HepG2 (cell line): ENCODE data around the gene RPS6KC1. TPM values are rescaled to one million over a fixed set of nuclear protein-coding genes. Genes with fewer than 3 reads are reported as not detected.

Experiments
- ARNTL ChIP-seq: sonication (generic); formaldehyde crosslinking; IDR thresholded peaks from 2 replicates; pipeline ENCODE4 v1.4.0; 2020; ENCODE audit warnings: mild to moderate bottlenecking, missing genetic modification reagents
- ETV5 ChIP-seq: IDR thresholded peaks from 2 replicates; pipeline ENCODE4 v1.6.1; 2018; ENCODE audit warnings: missing biosample characterization, missing genetic modification reagents, inconsistent platforms, borderline replicate concordance
- GATAD2A ChIP-seq: IDR thresholded peaks from 2 replicates; pipeline ENCODE4 v1.6.1; 2016
- HCFC1 ChIP-seq: fragments of 150-350 bp; IDR thresholded peaks from 2 replicates; pipeline ENCODE4 v1.6.1; 2014; ENCODE audit warnings: low read depth, low read length
- MYPOP ChIP-seq: sonication (generic); formaldehyde crosslinking; IDR thresholded peaks from 2 replicates; pipeline ENCODE4 v1.8.1; 2023; ENCODE audit warnings: mild to moderate bottlenecking, moderate library complexity, missing genetic modification reagents
- NFATC3 ChIP-seq: sonication (generic); formaldehyde crosslinking; IDR thresholded peaks from 2 replicates; pipeline ENCODE4 v1.5.1; 2020; ENCODE audit warnings: mild to moderate bottlenecking, missing genetic modification reagents
- NFYB ChIP-seq: sonication (generic); formaldehyde crosslinking; IDR thresholded peaks from 2 replicates; pipeline ENCODE4 v1.4.0; 2020; ENCODE audit warnings: missing genetic modification reagents
- PBX2 ChIP-seq: IDR thresholded peaks from 2 replicates; pipeline ENCODE4 v1.6.1; 2016; ENCODE audit warnings: control low read depth
- ZBTB2 ChIP-seq: sonication (generic); formaldehyde crosslinking; IDR thresholded peaks from 2 replicates; pipeline ENCODE4 v1.8.0; 2022; ENCODE audit warnings: low read depth, missing genetic modification reagents
- ZBTB7A ChIP-seq: sonication (generic); formaldehyde crosslinking; IDR thresholded peaks from 2 replicates; pipeline ENCODE4 v1.8.0; 2022; ENCODE audit warnings: mild to moderate bottlenecking, missing genetic modification reagents
- ZMYM3 ChIP-seq: sonication (generic); formaldehyde crosslinking; IDR thresholded peaks from 2 replicates; pipeline ENCODE4 v1.5.1; 2020; ENCODE audit warnings: mild to moderate bottlenecking, missing genetic modification reagents
- ZNF430 ChIP-seq: sonication (generic); formaldehyde crosslinking; IDR thresholded peaks from 2 replicates; pipeline ENCODE4 v1.9.0; 2021; ENCODE audit warnings: mild to moderate bottlenecking, missing genetic modification reagents
- ZNF530 ChIP-seq: sonication (generic); formaldehyde crosslinking; IDR thresholded peaks from 2 replicates; pipeline ENCODE4 v1.5.0; 2020; ENCODE audit warnings: low read depth, mild to moderate bottlenecking, missing genetic modification reagents
- ZNF562 ChIP-seq: sonication (generic); formaldehyde crosslinking; IDR thresholded peaks from 2 replicates; pipeline ENCODE4 v1.8.0; 2022; ENCODE audit warnings: missing genetic modification reagents, borderline replicate concordance
- ZNF7 ChIP-seq: IDR thresholded peaks from 2 replicates; pipeline ENCODE4 v1.6.1; 2016; ENCODE audit warnings: missing biosample characterization, missing genetic modification reagents
- ZNF709 ChIP-seq: sonication (generic); formaldehyde crosslinking; IDR thresholded peaks from 2 replicates; pipeline ENCODE4 v1.5.0; 2020; ENCODE audit warnings: mild to moderate bottlenecking, missing genetic modification reagents
- polyA plus RNA-seq, 8 experiments: library from polyadenylated mRNA; depleted of rRNA in 3 of 8; stranded (reverse) in 7 of 8; unstranded in 1 of 8; fragments of >200 nt; fragmentation: Illumina TruSeq in 4 of 8; extraction: Trizol in 4 of 8; gene quantifications; 2 replicates each; pipeline versions ENCODE4 v1.2.1 to v1.2.3, GENCODE V29; 2011 to 2016; ENCODE audit warnings: low read depth in 4 of 8, missing spikeins in 1 of 8, mixed read lengths in 1 of 8; ENCODE audit not compliant: insufficient read depth in 1 of 8
- total RNA-seq, 5 experiments: library from RNA; depleted of rRNA; stranded (reverse); fragments of >200 nt; fragmentation: Illumina TruSeq; extraction: Trizol; gene quantifications; 2 replicates each; pipeline ENCODE4 v1.2.3, GENCODE V29; 2016; ENCODE audit warnings: low read depth in 1 of 5
- TF ChIP-seq, protein P1 (sequence below): sonication (generic); formaldehyde crosslinking; conservative IDR thresholded peaks from 2 replicates; pipeline ENCODE4 v1.4.0; 2020; ENCODE audit warnings: missing genetic modification reagents
- TF ChIP-seq, protein P2 (sequence below): IDR thresholded peaks from 2 replicates; pipeline ENCODE4 v1.6.1; 2016
- TF ChIP-seq, protein P3 (sequence below): sonication (generic); formaldehyde crosslinking; IDR thresholded peaks from 2 replicates; pipeline ENCODE4 v1.5.0; 2020; ENCODE audit warnings: missing genetic modification reagents
- TF ChIP-seq, protein P4 (sequence below): sonication (generic); formaldehyde crosslinking; IDR thresholded peaks from 2 replicates; pipeline ENCODE4 v1.9.0; 2022; ENCODE audit warnings: missing genetic modification reagents, mild to moderate bottlenecking, borderline replicate concordance

Gene RPS6KC1
- total and polyA plus RNA-seq, 2 of the 13 experiments (the other 11 are each of a cell fraction or from before 2014, with no cell fraction given): 11.0 to 25.2 TPM

DNA sequence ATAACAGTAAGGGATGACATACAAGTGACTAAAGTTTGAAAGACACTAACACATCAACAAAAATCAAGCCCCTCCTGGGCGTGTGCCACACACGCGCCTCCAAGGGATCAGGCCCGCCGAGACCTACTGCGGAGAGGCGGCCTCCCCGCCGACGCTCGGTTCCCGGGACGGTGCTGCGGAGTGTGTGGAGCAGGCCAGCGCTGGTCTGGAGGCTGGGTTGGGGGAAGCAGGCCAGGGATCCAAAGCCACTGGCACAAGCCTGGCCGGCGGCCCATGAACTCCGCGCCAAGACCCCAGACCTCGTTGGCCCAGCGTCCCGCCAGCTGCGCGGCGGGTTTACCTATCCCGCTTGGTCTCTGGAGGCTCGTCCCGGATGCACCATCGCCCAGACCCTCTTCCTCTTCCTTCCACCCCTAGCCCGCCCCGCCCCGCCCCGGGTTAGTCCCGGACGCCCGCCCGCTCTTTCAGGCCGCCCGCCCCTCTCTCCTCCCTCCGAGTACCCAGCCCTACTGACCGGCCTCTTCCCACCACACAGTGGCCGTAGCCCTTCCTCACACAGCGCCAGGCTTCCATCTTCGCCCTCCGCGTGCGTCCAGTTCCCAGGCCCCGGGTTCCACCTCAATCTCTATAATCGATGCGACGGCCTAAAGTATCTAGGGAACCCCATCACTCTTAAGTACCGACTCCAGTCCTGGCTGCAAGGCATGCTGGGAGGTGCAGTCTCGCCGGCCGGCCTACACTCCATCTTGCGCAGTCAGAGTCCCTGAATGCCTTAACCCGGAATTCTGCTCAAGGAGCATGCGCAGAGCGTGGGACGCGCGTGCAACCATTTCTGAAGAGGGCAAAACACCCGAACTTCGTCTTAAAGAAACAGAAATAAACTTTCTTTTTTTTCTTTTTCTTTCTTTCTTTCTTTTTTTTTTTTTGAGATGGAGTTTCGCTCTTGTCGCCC is 35.7 kb upstream of the RPS6KC1 start, which contains the start of gene ANGEL2 (continued):
- peak; percentile 39; the same call in 1 of the 2 replicates for TF ChIP-seq MYPOP
- no peak for TF ChIP-seq ZNF430
- no peak; the same call in 1 of the 2 replicates for TF ChIP-seq NFYB
- TF ChIP-seq ZNF562: no peak
- TF ChIP-seq, protein P1, sequence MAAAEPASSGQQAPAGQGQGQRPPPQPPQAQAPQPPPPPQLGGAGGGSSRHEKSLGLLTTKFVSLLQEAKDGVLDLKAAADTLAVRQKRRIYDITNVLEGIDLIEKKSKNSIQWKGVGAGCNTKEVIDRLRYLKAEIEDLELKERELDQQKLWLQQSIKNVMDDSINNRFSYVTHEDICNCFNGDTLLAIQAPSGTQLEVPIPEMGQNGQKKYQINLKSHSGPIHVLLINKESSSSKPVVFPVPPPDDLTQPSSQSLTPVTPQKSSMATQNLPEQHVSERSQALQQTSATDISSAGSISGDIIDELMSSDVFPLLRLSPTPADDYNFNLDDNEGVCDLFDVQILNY (CRISPR knock-in tag): 0 out of 2 replicates have a peak, but pooled peaks have one; percentile 39
- no peak for TF ChIP-seq ZNF7 (CRISPR knock-in tag)
- TF ChIP-seq, protein P2, sequence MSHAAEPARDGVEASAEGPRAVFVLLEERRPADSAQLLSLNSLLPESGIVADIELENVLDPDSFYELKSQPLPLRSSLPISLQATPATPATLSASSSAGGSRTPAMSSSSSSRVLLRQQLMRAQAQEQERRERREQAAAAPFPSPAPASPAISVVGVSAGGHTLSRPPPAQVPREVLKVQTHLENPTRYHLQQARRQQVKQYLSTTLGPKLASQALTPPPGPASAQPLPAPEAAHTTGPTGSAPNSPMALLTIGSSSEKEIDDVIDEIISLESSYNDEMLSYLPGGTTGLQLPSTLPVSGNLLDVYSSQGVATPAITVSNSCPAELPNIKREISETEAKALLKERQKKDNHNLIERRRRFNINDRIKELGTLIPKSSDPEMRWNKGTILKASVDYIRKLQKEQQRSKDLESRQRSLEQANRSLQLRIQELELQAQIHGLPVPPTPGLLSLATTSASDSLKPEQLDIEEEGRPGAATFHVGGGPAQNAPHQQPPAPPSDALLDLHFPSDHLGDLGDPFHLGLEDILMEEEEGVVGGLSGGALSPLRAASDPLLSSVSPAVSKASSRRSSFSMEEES (CRISPR knock-in tag): no peak; the same call in none of the 2 replicates
- TF ChIP-seq ETV5 (CRISPR knock-in tag): peak; percentile 10
- peak; percentile 44; the same call in 1 of the 2 replicates for TF ChIP-seq GATAD2A (CRISPR knock-in tag)
- TF ChIP-seq, protein P3, sequence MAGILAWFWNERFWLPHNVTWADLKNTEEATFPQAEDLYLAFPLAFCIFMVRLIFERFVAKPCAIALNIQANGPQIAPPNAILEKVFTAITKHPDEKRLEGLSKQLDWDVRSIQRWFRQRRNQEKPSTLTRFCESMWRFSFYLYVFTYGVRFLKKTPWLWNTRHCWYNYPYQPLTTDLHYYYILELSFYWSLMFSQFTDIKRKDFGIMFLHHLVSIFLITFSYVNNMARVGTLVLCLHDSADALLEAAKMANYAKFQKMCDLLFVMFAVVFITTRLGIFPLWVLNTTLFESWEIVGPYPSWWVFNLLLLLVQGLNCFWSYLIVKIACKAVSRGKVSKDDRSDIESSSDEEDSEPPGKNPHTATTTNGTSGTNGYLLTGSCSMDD (CRISPR knock-in tag): no peak
- TF ChIP-seq ARNTL (CRISPR knock-in tag): peak; percentile 55; the same call in 1 of the 2 replicates
- peak; percentile 70 for TF ChIP-seq ZNF709 (CRISPR knock-in tag)
- peak; percentile 76 for TF ChIP-seq HCFC1
- TF ChIP-seq ZBTB7A (CRISPR knock-in tag): peak; percentile 25; the same call in 1 of the 2 replicates
- no peak for TF ChIP-seq NFATC3 (CRISPR knock-in tag)
- TF ChIP-seq ZMYM3 (CRISPR knock-in tag): no peak
- no peak for TF ChIP-seq ZNF530 (CRISPR knock-in tag)
- no peak for TF ChIP-seq PBX2 (CRISPR knock-in tag)
- TF ChIP-seq, protein P4, sequence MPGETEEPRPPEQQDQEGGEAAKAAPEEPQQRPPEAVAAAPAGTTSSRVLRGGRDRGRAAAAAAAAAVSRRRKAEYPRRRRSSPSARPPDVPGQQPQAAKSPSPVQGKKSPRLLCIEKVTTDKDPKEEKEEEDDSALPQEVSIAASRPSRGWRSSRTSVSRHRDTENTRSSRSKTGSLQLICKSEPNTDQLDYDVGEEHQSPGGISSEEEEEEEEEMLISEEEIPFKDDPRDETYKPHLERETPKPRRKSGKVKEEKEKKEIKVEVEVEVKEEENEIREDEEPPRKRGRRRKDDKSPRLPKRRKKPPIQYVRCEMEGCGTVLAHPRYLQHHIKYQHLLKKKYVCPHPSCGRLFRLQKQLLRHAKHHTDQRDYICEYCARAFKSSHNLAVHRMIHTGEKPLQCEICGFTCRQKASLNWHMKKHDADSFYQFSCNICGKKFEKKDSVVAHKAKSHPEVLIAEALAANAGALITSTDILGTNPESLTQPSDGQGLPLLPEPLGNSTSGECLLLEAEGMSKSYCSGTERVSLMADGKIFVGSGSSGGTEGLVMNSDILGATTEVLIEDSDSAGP (CRISPR knock-in tag): peak; percentile 99
- TF ChIP-seq ZBTB2 (CRISPR knock-in tag): peak; percentile 56; the same call in 1 of the 2 replicates
